HG02642 (cell line): ENCODE data around the gene EFNA4.
A peak's percentile ranks its signal among the peaks of the same experiment; 100 is the strongest.

Experiments used
- ATAC-seq: cut with Tn5 transposase; IDR thresholded peaks from one replicate; pipeline ENCODE4 v1.9.1; 2021; ENCODE audit warnings: mild to moderate bottlenecking; ENCODE audit not compliant: unreplicated experiment, poor library complexity

EFNA4 gene

DNA sequence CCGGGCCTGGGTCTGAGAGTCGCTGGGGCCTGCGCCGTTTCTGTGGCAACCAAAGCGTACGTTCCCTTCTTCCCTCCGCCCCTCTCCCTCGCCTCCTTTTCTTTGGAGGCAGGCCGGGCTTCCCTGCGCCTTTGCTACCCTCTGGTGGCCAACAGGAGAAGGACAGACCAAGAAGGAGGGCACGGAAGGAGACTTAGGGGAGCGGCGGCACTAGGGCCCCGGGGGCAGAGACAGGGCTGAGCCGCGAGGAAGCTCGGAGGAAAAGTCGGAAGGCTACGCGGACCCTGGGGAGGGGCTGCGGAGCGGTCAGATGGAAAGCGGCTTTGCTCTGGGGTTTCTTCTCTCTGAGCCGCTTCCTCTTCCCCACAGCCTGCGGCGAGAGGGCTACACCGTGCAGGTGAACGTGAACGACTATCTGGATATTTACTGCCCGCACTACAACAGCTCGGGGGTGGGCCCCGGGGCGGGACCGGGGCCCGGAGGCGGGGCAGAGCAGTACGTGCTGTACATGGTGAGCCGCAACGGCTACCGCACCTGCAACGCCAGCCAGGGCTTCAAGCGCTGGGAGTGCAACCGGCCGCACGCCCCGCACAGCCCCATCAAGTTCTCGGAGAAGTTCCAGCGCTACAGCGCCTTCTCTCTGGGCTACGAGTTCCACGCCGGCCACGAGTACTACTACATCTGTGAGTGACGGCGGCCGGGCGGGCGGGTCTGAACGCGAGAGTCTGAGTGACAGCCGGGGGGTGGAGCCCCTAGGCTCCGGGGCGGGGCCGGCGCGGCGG, 21.4 kb downstream of the EFNA4 start:
- ATAC-seq, result peak; percentile 77

DNA sequence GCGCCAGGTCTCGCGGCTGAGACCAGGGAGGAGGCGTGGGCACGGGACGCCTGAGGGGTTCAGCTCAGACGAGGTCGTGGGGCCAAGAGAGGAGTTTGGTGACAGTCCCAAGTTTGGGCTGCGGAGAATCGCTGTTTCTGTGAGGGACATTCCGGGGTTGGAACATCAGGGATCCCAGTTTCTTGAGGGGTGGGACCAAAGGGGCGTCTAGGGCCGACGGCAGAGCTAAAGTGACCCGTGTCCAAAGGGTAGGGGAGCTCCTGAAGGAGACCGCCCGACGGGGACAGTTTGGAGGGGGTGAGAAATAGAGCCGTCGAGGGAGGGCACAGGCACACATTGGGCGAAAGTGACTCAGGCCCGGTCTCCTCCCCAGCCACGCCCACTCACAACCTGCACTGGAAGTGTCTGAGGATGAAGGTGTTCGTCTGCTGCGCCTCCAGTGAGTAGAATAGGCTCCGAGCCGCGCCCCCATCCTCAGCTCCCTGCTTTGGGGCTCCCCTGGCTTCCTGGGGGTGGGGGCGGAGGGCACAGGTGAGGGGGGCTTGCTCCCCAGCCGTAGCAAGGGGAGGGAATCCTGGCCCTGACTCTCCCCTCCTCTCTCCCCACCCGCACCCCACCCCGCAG, 22.1 kb downstream of the EFNA4 start:
- no peak for ATAC-seq

DNA sequence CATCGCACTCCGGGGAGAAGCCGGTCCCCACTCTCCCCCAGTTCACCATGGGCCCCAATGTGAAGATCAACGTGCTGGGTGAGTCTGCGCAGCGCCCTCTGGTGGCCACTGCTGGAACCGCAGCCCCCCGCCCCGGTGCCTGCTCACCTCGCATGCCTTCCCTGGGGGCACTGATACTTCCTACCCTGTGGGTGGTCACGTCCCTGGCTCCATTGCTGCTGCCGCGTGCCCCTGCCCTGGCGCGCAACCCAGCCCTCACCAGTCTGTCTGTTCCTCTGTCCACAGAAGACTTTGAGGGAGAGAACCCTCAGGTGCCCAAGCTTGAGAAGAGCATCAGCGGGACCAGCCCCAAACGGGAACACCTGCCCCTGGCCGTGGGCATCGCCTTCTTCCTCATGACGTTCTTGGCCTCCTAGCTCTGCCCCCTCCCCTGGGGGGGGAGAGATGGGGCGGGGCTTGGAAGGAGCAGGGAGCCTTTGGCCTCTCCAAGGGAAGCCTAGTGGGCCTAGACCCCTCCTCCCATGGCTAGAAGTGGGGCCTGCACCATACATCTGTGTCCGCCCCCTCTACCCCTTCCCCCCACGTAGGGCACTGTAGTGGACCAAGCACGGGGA, 22.7 kb downstream of the EFNA4 start:
- no peak for ATAC-seq

DNA sequence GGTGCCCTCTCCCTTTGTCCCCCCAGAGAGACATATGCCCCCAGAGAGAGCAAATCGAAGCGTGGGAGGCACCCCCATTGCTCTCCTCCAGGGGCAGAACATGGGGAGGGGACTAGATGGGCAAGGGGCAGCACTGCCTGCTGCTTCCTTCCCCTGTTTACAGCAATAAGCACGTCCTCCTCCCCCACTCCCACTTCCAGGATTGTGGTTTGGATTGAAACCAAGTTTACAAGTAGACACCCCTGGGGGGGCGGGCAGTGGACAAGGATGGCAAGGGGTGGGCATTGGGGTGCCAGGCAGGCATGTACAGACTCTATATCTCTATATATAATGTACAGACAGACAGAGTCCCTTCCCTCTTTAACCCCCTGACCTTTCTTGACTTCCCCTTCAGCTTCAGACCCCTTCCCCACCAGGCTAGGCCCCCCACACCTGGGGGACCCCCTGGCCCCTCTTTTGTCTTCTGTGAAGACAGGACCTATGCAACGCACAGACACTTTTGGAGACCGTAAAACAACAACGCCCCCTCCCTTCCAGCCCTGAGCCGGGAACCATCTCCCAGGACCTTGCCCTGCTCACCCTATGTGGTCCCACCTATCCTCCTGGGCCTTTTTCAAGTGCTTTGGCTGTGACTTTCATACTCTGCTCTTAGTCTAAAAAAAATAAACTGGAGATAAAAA, 23.5 kb downstream of the EFNA4 start:
- no peak for ATAC-seq

DNA sequence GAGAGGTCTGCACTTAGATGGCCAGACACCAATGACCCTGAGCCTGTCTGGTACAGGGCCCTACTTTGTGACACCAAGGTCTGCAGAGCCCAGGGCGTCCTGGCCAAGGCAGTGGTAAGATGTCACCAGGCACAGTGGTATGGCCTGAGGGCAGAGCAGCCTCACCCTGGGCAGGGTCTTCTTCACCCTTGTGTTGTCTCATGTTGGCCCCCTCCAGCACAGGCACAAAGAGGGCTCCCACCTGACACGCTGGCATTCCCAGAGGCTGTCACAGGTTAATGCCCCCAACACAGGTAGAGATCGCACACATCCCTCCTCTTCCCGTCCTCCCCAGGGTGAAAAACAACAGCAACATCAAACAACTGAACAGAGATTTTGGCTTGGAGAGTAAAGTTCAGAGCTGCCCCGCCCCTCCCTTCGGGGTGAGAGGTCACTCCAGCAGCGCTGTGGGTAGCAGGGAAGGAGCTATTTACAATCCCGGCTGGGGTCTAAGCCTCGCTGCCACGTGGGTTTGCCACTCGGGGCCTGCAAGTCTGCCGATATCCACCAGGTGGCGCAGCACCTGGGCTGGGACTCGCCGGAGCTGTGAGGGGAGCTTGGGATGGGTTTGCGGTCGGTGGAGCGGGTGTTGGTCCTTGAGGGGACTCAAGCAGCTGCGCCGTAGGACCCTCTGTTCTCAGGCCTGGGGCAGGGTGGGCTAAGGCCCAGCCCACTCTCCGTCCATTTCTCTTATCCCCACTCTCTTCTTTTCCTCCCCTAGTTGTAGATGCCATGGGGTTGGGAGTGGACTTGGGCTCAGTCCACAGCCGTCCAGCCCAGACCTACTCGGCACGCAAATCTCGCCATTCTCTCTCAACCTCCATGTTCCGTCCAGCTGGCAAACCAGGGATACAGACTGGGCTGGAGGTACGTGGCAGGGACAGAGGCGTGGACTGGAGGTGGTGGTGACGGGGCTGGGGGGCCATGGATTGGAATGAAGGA, 27.8 kb downstream of the EFNA4 start:
- ATAC-seq, result no peak

DNA sequence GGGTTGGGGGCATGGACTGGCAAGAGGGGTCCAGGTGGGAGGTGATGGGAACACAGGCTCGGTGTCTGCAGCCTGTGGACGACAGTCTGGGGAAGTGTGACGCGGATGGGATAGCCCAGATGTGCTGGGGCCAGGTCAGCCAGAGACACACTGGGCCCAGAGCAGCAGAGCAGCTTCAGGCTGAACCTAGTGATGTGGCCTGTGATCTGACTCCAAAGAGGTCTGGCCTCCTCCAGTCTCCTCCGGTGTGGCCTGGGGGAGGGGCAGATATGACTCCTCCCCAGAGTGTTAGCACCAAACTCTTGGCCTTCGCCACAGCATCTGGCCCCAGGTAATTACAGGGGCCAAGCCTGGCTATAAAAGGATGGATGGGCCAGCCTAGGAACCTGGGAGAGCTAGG, 28.6 kb downstream of the EFNA4 start:
- no peak for ATAC-seq

DNA sequence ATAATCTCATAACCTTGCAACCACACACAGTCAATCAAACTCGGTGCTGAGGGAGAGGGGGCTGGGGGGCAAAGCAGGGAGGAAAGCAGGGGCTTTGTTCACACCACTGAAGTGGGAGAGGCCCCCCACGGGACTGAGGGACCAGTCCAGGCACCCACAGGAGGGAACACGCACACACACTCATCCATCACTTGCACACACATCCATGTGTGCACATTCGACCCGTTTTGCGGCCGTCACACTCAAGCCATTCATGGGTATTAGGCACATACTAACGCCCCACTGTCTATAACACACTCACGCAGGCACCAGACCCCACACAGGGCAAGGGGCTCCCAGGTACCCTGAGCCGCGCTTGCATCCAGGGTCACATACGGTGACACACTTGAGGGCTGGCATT, 29.1 kb downstream of the EFNA4 start:
- no peak for ATAC-seq

DNA sequence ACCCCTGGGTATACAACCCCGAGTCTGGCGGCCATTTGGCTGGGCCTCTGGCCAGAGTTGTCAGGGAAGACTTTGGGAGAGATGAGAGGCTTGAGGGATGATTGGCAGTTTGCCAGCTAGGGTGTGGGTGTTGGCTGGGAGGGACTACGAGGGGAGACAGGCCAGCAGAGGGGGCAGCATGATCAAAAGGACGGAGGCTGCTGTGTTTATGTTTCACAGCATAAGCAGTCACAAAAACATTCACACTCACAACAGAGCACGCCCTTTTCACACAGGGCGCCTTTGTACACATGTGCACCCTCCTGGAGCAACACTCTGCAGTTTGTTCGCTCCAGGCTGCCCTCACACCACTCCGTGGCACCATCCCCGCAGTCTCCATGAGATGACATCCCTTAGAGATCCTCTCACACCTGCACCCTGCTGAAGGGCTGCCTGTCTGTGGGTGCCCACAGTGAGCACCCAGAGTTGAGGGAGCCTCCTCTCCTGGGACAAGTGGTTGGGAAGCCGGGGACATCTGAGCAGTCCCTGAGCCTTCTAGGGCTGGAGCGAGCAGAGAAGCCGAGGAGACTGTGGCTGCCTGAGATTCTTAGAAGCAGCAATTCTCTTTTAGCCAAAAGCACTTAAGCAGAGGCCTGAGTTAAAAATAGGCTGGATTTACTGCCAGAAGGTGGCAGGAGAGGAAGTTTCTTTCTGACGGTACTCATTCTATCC, 30.5 kb downstream of the EFNA4 start:
- no peak for ATAC-seq

DNA sequence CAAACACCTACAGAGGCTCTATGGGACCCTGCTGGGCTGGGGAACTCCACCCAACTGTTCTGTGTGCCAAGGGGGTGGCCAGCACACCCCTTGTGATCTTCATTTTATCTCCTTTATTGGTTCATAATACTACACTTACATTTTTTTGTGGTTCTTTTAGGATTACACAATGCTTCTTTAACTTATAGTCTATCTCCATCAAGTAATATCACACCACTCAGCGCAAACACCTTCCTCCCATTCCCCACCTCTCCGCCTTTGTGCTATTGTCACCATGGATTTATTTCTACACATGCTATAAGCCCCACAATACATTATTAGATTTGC, 31.0 kb downstream of the EFNA4 start:
- ATAC-seq, result no peak

DNA sequence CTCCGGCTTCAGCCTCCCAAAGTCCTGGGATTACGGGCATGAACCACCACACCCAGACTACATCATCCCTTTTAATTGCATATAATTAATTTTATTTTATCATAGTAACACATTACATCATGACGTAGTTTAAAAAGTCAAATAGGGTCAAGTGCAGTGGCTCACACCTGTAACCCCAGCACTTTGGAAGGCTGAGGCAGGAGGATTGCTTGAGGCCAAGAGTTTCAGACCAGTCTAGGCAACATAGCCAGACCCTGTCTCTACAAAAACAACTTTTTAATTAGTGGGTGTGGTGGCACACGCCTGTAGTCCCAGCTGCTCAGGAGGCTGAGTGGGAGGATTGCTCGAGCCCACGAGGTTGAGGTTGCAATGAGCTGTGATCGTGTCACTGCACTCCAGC, 35.8 kb downstream of the EFNA4 start:
- no peak for ATAC-seq

DNA sequence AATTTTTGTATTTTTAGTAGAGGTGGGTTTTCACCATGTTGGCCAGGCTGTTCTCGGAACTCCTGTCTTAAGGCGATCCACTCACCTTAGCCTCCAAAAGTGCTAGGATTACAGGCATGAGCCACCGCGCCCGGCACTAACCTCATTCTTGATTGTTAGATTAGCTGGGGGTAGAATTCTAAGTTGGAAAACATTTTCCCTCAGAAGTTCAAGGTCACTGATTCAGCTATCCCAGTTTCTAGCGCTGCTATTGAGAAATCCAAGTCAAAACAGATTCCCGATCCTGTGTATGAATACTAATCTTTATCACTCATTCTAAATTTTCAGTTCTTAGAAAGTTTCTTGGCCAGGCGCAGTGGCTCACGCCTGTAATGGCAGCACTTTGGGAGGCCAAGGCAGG, 39.8 kb downstream of the EFNA4 start:
- no peak for ATAC-seq

DNA sequence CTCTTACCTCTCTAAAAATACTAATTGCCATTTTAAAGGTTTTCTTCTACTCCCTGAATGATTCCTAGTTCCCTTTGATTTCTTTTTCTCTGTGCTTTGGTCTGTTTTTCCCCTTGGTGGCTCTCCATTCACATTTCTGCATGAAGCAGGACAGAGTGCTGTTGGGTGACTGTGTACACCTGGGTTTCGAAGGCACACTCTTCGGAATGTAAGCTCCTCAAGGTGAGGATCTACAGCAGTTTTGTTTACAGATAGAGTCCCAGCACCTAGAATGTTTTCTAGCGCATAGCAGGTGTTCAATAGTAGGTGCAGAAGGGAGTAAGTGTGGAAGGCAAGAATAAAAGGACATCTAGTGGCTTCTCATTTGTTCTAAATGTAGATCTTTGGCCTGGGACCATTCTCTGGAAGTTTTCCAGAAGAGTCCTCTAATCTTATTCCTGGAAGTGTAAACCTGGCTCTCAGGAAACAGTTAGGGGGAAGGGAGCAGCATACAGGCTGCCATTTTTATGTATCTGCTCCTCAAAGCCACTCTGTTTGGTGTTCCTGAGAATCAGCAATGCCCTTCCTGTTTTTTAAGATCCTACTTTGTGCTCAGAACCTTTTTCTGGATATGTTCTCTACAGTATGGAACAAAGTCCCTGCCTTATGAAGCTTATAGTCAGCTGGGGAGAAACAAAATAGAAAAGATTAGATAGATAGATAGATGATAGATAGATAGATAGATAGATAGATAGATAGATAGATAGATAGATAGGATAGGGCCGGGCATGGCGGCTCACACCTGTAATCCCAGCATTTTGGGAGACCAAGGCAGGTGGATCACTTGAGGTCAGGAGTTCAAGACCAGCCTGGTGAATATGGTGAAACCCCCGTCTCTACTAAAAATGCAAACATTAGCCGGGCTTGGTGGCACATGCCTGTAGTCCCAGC, 41.3 kb downstream of the EFNA4 start:
- no peak for ATAC-seq

DNA sequence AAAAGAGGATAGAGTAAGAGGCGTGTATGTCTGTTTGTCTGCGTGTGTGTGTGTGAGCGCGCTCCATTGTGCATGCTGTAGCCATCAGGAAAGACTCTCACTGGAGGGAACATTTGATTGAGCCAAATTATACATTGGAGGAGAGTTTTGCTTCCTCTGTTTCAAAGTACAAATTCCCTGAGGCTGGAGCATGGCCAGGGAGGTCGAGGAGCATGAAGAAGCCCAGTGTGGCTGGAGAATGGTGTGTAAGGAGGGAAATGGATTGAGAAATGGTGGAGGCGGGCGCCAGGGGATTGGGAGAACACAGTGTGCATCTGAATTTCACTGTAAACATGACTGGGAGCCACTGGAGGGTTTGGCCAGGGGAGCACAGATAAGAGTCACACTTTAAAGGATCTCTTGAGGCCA, 42.1 kb downstream of the EFNA4 start:
- no peak for ATAC-seq

DNA sequence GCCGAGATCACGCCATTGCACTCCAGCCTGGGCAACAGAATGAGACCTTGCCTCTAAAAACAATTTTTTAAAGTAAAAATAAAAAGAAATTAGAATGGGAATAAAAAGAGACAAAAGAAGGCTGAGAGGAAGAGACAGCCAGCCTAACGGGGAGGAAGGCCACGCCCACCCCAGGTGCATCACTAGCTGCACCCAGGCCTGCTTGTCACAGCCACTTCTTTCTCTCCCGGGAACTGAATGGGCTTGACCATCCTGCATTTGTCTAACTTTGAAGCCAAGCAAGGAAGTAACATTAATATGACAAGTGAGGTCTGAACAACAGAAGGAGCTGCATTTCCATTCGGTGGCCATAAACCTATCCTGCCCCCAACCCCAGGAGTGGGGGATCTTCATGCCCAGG, 43.3 kb downstream of the EFNA4 start:
- ATAC-seq, result no peak

DNA sequence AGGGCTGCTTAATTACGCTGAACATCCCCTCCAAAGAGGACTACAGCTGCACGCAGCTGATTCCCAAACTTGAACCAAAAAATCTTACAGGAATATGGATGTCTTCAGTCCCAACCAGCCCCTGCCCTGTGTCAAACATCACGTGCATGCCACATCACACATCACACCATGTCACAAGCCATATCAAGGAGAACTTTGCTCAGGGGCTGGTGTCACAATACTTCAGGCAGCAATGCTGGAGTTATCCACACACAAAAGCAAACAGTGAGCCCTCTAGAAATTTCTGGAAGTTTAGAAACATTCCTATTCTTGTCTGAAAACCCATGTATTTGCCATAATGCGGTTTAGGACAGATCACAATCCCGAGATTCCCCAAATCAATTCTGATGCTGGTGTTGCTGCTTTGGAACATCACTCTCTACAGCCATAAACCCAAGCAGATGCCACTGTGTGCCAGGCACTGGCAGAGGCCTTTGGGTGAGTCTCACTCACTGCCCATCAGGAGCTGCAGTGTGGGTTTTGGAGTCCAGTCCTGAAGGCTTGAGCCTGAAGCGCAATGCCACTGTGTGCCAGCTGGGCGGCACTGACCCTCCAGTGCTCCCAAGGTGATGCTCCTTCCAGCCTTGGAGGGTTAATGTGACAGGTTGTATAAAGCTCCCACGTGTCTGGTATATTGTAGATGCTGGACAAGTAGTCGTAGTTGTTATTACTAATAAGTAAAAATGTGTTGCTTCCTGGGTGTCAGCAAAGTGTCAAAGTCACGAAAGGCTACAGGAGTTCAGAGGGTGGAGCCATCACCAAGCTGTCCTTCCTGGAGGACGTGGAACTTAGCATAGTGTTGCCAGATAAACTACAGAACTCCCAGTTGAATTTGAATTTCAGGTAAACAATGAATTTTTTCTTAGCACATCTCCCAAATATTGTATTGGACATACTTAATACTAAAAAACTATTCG, 44.0 kb downstream of the EFNA4 start:
- ATAC-seq, result no peak

DNA sequence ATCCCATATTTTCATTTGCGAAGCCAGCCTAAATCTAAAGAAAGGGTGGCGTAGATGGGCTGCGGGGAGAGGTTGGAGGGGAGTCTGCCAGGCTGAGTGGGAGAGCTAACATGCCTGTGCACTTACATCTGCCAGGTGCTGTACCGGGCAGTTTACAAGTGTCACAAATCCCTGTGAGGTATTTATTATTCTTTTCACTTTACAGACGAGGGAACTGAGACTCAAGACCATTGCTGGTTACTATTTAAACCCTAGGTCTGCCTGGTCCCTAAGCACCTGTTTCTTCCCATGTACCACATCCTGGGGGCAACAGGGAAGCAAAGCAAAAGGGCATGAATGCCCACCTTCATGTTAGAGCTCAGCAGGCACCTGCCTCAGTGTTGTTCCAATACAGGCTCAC, 44.8 kb downstream of the EFNA4 start:
- no peak for ATAC-seq

DNA sequence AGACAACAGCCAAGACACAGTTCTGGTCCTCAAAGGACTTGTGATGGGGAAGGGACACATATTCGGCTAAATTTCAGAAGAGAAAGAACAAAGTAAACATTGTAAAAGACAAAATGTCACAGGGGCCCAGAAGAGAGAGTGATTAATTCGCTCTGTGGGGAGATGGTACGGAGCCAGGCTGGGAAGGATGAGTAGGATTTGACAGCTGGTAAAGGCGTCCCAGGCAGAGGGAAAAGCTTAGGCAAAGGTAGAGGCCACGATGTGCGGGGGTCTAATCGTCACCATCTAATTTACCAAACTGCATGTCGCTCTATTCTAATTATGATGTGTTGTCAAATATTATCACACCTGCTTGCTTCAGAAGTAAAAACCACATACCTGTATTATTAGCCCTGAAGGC, 46.8 kb downstream of the EFNA4 start:
- ATAC-seq, result no peak
